ENCODE data around the gene RAB3IP. TPM values are rescaled to one million over a fixed set of nuclear protein-coding genes. Genes with fewer than 3 reads are reported as not detected.

Gene RAB3IP
- total and polyA plus RNA-seq, 10 of the 15 experiments (the other 5 are each of a cell fraction or from before 2014, with no cell fraction given) = 18.8 to 53.6 (median 28.7) TPM

GRCh38 chr12:69834147-69834546 is 95.5 kb downstream of the RAB3IP start (continued):
- TF ChIP-seq CEBPZ (IDR thresholded peaks at IDR 0.05; ENCODE audit: low read depth, low read length) (no peak), YY1 (IDR thresholded peaks at IDR 0.05; ENCODE audit: low read depth, low read length) (no peak)

GRCh38 chr12:69834576-69834975 is 95.9 kb downstream of the RAB3IP start:
- no peaks in the 10 kb centered on the region for H4K20me1 ChIP-seq (ENCODE audit: control insufficient read depth, insufficient read depth)
- intact Hi-C loops (cut with micrococcal nuclease; ENCODE audit: unreplicated experiment) (no loop called here), in situ Hi-C loops (cut with MboI) (no loop called here)
- ChIA-PET RAD21 (ENCODE audit: unreplicated experiment) (no interaction called here), POLR2A (no interaction called here), CTCF (no interaction called here), SMC1A (ENCODE audit: uncharacterized antibody, unreplicated experiment) (no interaction called here)
- H3K9ac ChIP-seq (ENCODE audit: control insufficient read depth, insufficient read depth, low read length) = no peak overlapping the region
- BruUV-seq (replicated peaks) = no TSS peak
- no peak overlapping the region for H2AFZ ChIP-seq (ENCODE audit: control insufficient read depth, low read depth, low read length)
- FAIRE-seq = no peak
- H3K9me3 ChIP-seq (replicated peaks; ENCODE audit: control insufficient read depth, insufficient read depth, low read length) = no peaks in the 10 kb centered on the region
- H3K4me1 ChIP-seq (ENCODE audit: control insufficient read depth, insufficient read depth, low read length) = no peaks in the 10 kb centered on the region
- H3K36me3 ChIP-seq (ENCODE audit: control insufficient read depth in 2 of 2, insufficient read depth in 2 of 2, low read length in 1 of 2) = no peaks in the 10 kb centered on the region
- no peak overlapping the region for H3K27ac ChIP-seq (ENCODE audit: control insufficient read depth, insufficient read depth)
- ATAC-seq = no peak
- no peak overlapping the region for H3K4me3 ChIP-seq
- no peak overlapping the region for H3K4me2 ChIP-seq (ENCODE audit: control insufficient read depth, insufficient read depth)
- DNase-seq (ENCODE audit: low read depth, low spot score) = no peak
- no peaks in the 10 kb centered on the region for H3K27me3 ChIP-seq (replicated peaks in 1 of 2; ENCODE audit: control insufficient read depth in 2 of 2, insufficient read depth in 2 of 2, low read length in 1 of 2)
- no peaks in the 10 kb centered on the region for H3K79me2 ChIP-seq (ENCODE audit: control insufficient read depth, insufficient read depth, low read length)
- no peak for TF ChIP-seq IRF3 (IDR thresholded peaks at IDR 0.05)
- TF ChIP-seq IKZF1 (conservative IDR thresholded peaks at IDR 0.05) = no peak
- TF ChIP-seq EGR1 (IDR thresholded peaks at IDR 0.05; ENCODE audit: borderline replicate concordance in 1 of 2, low read depth in 2 of 2, low read length in 2 of 2) = no peak
- no peak for TF ChIP-seq SIN3A (IDR thresholded peaks at IDR 0.05; ENCODE audit: low read depth, low read length)
- TF ChIP-seq CREM (IDR thresholded peaks at IDR 0.05; ENCODE audit: low read depth) = no peak
- no peak for TF ChIP-seq GABPA (IDR thresholded peaks at IDR 0.05; ENCODE audit: low read depth)
- TF ChIP-seq REST (IDR thresholded peaks at IDR 0.05; ENCODE audit: low read depth, low read length) = no peak
- no peak for TF ChIP-seq CBX3 (IDR thresholded peaks at IDR 0.05; ENCODE audit: borderline replicate concordance, low read depth)
- TF ChIP-seq CEBPZ (IDR thresholded peaks at IDR 0.05; ENCODE audit: low read depth, low read length) = no peak
- no peak for TF ChIP-seq EP300 (IDR thresholded peaks at IDR 0.05; ENCODE audit: borderline replicate concordance in 1 of 2, control insufficient read depth in 1 of 2, low read depth in 2 of 2, low read length in 2 of 2)
